MM.1S (cell line): Measurements from ENCODE around the gene TPRG1.

Source experiments
- DNase-seq: peaks from one replicate; pipeline ENCODE4 v3.0.0-alpha.2; 2015
- H2AFZ ChIP-seq: fragments of 300-600 bp; sonication (generic); 2 replicates; pipeline ENCODE4 v1.6.0; 2016; ENCODE audit warnings: antibody characterized with exemption, low read length
- H3F3A ChIP-seq: fragments of 300-600 bp; sonication (generic); 2 replicates; pipeline ENCODE4 v1.6.1; 2016; ENCODE audit warnings: mild to moderate bottlenecking, antibody characterized with exemption, low read length, moderate library complexity, mixed read lengths; ENCODE audit not compliant: insufficient read depth
- H3K27ac ChIP-seq: fragments of 300-600 bp; sonication (generic); 2 replicates; pipeline ENCODE4 v1.5.1; 2016; ENCODE audit warnings: mild to moderate bottlenecking, low read length
- H3K27me3 ChIP-seq: fragments of 300-600 bp; sonication (generic); replicated peaks from 2 replicates; pipeline ENCODE4 v1.6.0; 2016; ENCODE audit warnings: low read length; ENCODE audit not compliant: insufficient read depth
- H3K36me3 ChIP-seq: fragments of 300-600 bp; sonication (generic); replicated peaks from 2 replicates; pipeline ENCODE4 v1.6.1; 2016; ENCODE audit warnings: mild to moderate bottlenecking, low read length, mixed read lengths; ENCODE audit not compliant: insufficient read depth
- H3K4me1 ChIP-seq: fragments of 300-600 bp; sonication (generic); 2 replicates; pipeline ENCODE4 v1.6.1; 2016; ENCODE audit warnings: low read length, mixed read lengths
- H3K4me2 ChIP-seq: fragments of 300-600 bp; sonication (generic); 2 replicates; pipeline ENCODE4 v1.6.0; 2016; ENCODE audit warnings: low read depth, low read length
- H3K4me3 ChIP-seq: fragments of 300-600 bp; sonication (generic); 2 replicates; pipeline ENCODE4 v1.5.1; 2016; ENCODE audit warnings: low read length, mixed read lengths
- H3K79me2 ChIP-seq: fragments of 300-600 bp; sonication (generic); 2 replicates; pipeline ENCODE4 v1.6.1; 2016; ENCODE audit warnings: mixed run types, low read length, mixed read lengths
- H3K9ac ChIP-seq: fragments of 300-600 bp; sonication (generic); 2 replicates; pipeline ENCODE4 v1.6.1; 2016; ENCODE audit warnings: low read length, mixed read lengths
- H3K9me2 ChIP-seq: fragments of 300-600 bp; sonication (generic); replicated peaks from 2 replicates; pipeline ENCODE4 v1.6.1; 2016; ENCODE audit warnings: mild to moderate bottlenecking, low read length, mixed read lengths; ENCODE audit not compliant: insufficient read depth
- H3K9me3 ChIP-seq: fragments of 300-600 bp; sonication (generic); replicated peaks from 2 replicates; pipeline ENCODE4 v1.6.1; 2016; ENCODE audit warnings: mild to moderate bottlenecking, low read length, mixed read lengths; ENCODE audit not compliant: insufficient read depth
- H4K20me1 ChIP-seq: fragments of 300-600 bp; sonication (generic); 2 replicates; pipeline ENCODE4 v1.6.1; 2016; ENCODE audit warnings: mild to moderate bottlenecking, low read length, moderate library complexity, mixed read lengths; ENCODE audit not compliant: insufficient read depth
- EZH2 ChIP-seq: fragments of 300-600 bp; sonication (generic); optimal IDR thresholded peaks from 2 replicates; pipeline ENCODE3; 2017; ENCODE audit warnings: low read depth, mild to moderate bottlenecking, antibody characterized with exemption, low read length, mixed read lengths
- EZH2phosphoT487 ChIP-seq: fragments of 300-600 bp; sonication (generic); IDR thresholded peaks from 2 replicates; pipeline ENCODE4 v1.6.1; 2018; ENCODE audit warnings: antibody characterized with exemption, low read length
- TF ChIP-seq, protein P1 (sequence below): fragments of 300-600 bp; sonication (generic); IDR thresholded peaks from 2 replicates; pipeline ENCODE4 v1.5.1; 2016; ENCODE audit warnings: antibody characterized with exemption, low read length, mixed read lengths

The TPRG1 gene

DNA sequence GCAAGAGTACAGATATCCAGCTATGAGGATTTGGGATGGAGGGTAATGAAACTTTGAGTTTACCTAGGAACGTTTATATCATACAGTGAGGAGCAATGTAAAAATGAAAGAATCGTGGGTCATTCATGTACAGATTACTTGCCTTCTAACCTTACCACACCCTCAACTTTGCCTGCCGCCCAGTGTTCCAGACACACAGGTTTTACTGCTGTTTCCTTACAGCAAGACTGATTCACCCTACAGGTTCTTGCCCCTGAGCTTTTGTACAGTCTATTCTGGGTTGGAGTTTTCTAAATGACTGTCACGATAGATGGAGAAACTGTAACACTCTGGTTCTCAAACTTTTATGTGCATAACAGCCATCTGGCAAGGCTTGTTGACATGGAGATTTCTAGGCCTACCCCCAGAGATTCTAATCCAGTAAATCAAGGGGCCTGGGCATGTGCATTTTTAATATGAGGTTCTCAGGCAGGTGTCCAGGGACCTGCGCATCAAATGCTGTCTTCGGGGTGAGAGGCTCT is 6.6 kb upstream of the TPRG1 start:
- H4K20me1 ChIP-seq: no peaks in the 10 kb centered on the region
- no peak overlapping the region for H3K4me3 ChIP-seq
- H3K36me3 ChIP-seq: no peaks in the 10 kb centered on the region
- DNase-seq: no peak
- H3F3A ChIP-seq: no peaks in the 10 kb centered on the region
- H3K27me3 ChIP-seq: no peaks in the 10 kb centered on the region
- H2AFZ ChIP-seq: no peak overlapping the region
- no peaks in the 10 kb centered on the region for H3K4me1 ChIP-seq
- no peak overlapping the region for H3K27ac ChIP-seq
- TF ChIP-seq, protein P1, sequence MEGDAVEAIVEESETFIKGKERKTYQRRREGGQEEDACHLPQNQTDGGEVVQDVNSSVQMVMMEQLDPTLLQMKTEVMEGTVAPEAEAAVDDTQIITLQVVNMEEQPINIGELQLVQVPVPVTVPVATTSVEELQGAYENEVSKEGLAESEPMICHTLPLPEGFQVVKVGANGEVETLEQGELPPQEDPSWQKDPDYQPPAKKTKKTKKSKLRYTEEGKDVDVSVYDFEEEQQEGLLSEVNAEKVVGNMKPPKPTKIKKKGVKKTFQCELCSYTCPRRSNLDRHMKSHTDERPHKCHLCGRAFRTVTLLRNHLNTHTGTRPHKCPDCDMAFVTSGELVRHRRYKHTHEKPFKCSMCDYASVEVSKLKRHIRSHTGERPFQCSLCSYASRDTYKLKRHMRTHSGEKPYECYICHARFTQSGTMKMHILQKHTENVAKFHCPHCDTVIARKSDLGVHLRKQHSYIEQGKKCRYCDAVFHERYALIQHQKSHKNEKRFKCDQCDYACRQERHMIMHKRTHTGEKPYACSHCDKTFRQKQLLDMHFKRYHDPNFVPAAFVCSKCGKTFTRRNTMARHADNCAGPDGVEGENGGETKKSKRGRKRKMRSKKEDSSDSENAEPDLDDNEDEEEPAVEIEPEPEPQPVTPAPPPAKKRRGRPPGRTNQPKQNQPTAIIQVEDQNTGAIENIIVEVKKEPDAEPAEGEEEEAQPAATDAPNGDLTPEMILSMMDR: no peak
- TF ChIP-seq EZH2phosphoT487: no peak
- H3K79me2 ChIP-seq: no peaks in the 10 kb centered on the region
- no peaks in the 10 kb centered on the region for H3K9me2 ChIP-seq
- no peak overlapping the region for H3K9ac ChIP-seq
- H3K4me2 ChIP-seq: no peak overlapping the region
- no peaks in the 10 kb centered on the region for H3K9me3 ChIP-seq

DNA sequence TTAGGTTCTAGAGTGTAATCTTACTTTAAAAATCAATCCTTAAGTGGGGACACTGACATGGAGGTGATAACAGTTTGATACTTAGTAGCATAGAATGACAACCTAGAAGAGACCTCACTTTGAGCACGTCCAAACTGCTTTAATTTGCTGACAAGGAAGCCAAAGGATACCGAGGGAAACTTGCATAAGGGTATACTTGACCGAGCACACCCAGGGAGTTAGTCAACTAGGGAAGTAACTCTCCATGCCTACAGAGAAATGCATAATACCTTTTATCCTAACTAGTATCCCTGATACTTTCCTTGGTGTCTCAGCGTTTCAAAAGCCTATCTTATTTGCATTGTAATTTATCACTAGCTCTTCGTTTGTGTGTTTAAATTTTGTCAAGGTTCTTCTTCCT is 5.5 kb upstream of the TPRG1 start:
- H3K27me3 ChIP-seq: no peaks in the 10 kb centered on the region
- H3K9me3 ChIP-seq: no peaks in the 10 kb centered on the region
- no peaks in the 10 kb centered on the region for H4K20me1 ChIP-seq
- no peak overlapping the region for H3K4me3 ChIP-seq
- no peak overlapping the region for H3K9ac ChIP-seq
- TF ChIP-seq EZH2phosphoT487 (no peak), EZH2 (no peak)
- TF ChIP-seq, protein P1: no peak
- H3K4me1 ChIP-seq: no peaks in the 10 kb centered on the region
- no peaks in the 10 kb centered on the region for H3K9me2 ChIP-seq
- no peaks in the 10 kb centered on the region for H3K79me2 ChIP-seq
- H3F3A ChIP-seq: no peaks in the 10 kb centered on the region
- DNase-seq: no peak
- no peak overlapping the region for H3K4me2 ChIP-seq
- no peak overlapping the region for H3K27ac ChIP-seq
- no peak overlapping the region for H2AFZ ChIP-seq
- no peaks in the 10 kb centered on the region for H3K36me3 ChIP-seq

DNA sequence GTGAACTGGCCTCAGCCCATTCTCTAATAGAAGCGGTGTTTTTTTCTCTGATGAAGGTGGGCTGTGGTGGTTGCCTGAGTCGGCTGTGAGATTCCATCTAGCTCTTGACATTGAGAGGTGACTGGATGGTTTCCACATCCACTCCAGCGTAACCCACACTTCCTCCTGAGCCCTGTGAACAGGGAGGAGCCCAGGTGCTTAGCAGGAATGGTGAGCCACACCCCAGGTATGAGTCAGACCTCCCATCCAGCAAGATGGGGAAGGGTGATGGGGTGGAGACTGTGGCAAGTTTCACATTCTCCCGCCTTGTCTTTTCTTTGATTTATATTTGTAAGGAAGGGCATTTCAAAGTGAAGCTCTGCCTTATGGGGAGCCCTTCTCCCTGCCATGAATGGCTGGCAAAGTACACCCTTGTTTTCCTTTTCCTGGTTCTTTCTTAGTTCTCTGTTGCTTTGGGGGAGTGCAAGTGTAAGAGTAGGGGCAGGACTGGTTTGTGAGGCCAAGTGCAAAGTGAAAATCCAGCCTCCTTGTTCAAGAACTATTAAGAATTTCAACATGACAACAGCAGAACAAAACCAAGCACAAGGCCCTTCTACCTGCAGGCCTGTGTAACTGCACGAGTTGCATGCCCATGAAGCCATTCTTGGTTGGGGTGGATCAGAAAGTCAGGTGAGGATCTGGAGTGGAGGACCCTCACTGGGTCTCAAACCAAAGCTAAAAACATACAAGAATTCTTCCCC is 4.6 kb upstream of the TPRG1 start:
- no peak overlapping the region for H3K4me2 ChIP-seq
- H3K27me3 ChIP-seq: no peaks in the 10 kb centered on the region
- H3K9me2 ChIP-seq: no peaks in the 10 kb centered on the region
- no peak for TF ChIP-seq EZH2phosphoT487
- TF ChIP-seq, protein P1: no peak
- TF ChIP-seq EZH2: no peak
- no peaks in the 10 kb centered on the region for H3K9me3 ChIP-seq
- no peak overlapping the region for H3K27ac ChIP-seq
- no peaks in the 10 kb centered on the region for H4K20me1 ChIP-seq
- no peak overlapping the region for H3K9ac ChIP-seq
- no peak overlapping the region for H3K4me3 ChIP-seq
- H3K36me3 ChIP-seq: no peaks in the 10 kb centered on the region
- H3K4me1 ChIP-seq: no peaks in the 10 kb centered on the region
- no peak for DNase-seq
- H3F3A ChIP-seq: no peaks in the 10 kb centered on the region
- H3K79me2 ChIP-seq: no peaks in the 10 kb centered on the region
- H2AFZ ChIP-seq: no peak overlapping the region
